GM18951 (cell line): ENCODE results near the gene DYNC1LI1.
"Not testable (repeated sequence)": the region's sequence is repeated elsewhere in the genome, so short reads cannot be mapped to it uniquely, and the experiment has no call there.

Experiments used
- POLR2A ChIP-seq: IDR thresholded peaks from 4 replicates; pipeline ENCODE4 v1.6.1; 2011; ENCODE audit warnings: mild to moderate bottlenecking; ENCODE audit not compliant: insufficient read length, insufficient read depth; ENCODE audit errors: extremely low read depth
- in situ Hi-C: fragments of 300-500 bp; cut with MboI; formaldehyde crosslinking; loops from one replicate; pipeline ENCODE4 v1.12.0; 2022; ENCODE audit warnings: low sequenced_read_pairs, mixed read lengths, inconsistent platforms; ENCODE audit not compliant: unreplicated experiment

The DYNC1LI1 gene

DNA sequence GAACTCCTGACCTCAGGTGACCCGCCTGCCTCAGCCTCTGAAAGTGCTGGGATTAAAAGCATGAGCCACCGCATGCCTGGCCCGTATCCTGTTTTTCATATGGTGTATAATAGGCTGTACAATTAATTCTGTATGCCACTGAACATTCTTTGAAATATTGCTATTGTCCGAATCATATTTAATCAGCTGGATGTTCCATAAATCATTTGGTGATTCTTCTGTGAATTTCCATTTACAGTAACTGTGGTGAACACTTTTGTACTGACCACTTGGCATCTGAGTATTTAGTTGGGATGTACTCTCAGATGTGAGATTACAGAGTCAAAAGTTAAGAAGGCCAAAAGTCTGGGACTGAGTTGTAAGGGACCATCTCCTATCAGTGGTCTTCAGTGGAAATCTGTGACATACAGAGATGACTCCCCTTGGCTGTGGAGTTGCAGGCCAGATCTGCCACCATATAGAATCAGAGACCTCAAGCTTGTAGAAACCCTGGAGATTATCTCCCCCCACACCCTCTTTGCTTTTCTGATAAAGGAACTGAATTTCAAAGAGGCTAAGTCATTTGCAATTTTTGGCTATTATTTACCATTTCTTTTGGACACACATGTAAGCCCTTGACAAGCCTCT lies 25.7 kb upstream of the DYNC1LI1 start:
- TF ChIP-seq POLR2A: no peak
- in situ Hi-C loops: no loop called here

DNA sequence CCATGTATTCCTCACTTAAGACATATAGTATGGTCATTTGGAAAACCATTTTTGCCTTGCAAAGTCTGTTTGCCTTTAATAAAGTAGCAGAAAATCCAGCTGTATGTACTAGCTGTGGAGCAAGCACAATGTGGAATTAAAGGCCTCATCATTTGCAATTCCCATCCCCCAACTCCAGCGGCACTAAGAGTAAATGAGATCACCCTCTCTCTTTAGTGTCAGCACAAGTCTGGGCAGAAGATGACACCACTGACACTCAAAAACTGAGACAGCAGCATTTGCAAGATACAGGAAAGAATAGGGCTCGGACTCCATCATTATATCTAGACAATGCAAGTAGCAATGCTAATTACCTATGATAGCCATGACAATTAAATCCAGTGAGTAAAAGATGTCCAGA lies 24.7 kb upstream of the DYNC1LI1 start:
- TF ChIP-seq POLR2A: no peak
- in situ Hi-C loops: no loop called here

DNA sequence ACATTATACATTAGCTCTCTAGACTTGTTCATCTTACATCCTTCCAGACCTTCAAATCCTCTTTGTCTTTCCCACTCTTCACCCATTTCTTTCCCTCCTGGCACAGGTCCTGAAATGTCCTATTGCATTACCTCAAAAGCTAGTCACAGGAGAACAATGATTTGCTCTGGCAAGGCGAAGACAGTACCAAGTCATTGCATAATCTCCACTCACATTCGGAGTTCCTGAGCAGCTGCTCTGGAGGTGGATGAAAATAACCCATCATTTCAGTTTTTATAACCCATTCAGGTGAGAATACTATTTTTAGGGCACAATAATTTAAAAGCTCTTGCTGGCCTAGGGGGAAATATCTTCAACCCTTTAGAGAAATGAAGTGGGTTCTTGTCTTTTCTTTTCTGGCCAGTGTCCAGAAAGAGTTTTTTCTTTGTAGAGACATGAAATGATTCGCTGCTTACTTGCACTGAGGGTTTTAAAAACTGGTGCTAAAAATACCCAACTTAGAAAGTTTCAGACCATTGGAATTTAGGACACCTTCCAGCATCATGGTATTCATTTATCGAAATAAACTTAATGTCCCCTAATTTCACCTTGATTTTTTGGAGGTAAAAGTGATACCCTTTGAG lies 23.4 kb upstream of the DYNC1LI1 start:
- no peak for TF ChIP-seq POLR2A
- in situ Hi-C loops: no loop called here

DNA sequence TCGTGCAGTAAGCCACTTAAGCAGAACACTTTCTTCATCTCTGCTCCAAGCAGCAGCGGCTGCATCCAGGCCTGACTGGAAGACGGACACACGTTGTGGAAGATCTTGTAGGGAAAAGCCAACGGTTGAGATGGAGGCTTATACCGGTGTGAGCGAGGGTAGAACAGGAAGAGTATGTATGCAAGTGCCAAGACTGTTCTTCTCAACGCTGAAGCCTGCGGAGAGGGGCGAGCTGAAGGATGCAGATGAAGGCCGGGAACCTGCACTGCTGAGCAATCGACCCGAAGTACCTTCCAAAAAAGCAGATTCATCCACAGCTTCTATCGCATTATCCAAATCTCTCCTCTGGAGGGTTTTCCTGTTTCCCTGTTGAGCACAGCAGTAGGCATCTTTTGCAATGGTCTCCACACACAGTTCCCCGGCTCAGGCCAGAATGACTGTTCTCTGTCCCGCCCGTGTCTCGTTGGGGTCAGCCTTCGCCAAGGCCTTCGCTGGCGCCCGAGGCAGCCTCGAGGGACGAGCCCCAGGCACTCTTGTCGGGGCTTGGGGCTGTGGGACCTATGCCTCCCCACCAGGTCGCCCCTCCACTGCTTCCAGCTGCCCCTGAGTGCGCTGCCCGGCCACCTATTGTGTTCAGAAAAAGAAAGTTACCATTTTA lies 22.2 kb upstream of the DYNC1LI1 start:
- no peak for TF ChIP-seq POLR2A
- in situ Hi-C loops: no loop called here

DNA sequence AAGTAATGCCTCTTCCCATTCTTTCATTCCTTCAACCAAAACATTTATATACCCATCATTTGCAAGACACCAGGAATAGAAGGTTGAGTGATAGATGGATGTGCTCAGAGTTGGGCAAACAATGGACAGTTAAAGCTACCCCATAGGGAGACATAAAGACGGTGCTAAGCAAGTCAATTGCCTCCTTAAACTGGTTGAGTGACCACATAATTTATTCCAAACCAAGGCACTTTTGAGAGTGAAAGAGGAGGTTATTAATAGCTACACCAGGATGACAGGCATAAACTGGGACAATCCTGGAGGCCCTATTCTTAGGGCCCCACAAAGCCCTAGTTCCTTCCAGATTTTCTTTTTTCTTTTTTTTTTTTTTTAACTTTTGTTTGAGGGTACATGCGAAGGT lies 21.4 kb upstream of the DYNC1LI1 start:
- in situ Hi-C loops: no loop called here
- TF ChIP-seq POLR2A: no peak

DNA sequence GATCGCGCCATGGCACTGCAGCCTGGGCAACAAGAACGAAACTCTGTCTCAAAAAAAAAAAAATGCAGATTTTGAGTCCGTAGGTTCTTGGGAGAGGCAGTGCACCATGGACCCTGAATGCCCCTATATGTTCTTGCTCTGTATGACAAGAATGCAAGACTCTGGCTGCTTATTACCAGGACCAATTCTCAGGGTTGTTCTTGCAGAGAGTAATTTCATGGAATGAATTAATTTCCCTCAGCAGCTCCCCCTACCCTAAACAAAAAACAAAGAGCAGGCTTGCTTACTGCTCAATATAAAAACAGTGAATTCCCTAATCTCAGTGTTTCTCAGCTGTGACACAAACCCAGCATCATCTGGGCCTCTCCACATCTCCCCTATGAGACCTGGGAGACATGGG lies 20.5 kb upstream of the DYNC1LI1 start:
- in situ Hi-C loops: no loop called here
- no peak for TF ChIP-seq POLR2A

DNA sequence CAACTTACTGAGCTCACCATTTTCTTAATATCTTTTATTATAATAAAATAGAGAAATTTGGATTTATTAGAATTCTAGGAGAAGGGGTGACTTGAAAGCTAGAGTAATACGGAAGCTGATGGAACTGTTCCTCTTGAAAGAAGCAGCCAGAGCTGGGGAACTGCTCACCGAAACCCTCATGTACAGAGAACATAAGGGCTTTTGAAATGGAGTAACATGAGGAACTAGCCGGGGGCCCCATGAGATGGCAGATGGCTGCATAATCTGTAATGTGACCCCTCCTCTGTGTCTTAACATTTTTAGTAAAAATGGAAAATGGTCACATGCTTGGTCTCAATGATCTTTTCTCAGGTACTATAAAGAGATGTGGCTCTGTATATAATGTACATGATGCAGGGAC lies 15.7 kb upstream of the DYNC1LI1 start:
- TF ChIP-seq POLR2A: no peak
- in situ Hi-C loops: no loop called here

DNA sequence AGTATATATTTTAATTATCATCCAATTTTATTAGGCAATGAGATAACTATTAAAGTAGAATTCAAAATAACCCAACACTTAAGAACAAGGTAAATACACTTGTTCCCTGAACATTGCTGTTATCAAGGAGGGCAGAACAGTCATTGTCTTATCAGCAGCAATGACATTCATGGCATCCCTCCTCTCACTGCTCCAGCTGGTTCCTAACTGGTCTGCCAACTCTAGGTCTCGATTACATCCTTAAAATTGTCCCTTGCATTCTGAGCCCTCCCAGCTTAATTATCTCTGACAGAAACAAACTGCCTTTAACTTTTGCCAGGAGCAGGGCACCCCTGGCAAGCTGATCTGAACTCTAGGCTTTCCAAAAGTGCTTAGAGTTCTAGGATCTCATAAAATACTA lies 14.0 kb upstream of the DYNC1LI1 start:
- in situ Hi-C loops: no loop called here
- TF ChIP-seq POLR2A: no peak

DNA sequence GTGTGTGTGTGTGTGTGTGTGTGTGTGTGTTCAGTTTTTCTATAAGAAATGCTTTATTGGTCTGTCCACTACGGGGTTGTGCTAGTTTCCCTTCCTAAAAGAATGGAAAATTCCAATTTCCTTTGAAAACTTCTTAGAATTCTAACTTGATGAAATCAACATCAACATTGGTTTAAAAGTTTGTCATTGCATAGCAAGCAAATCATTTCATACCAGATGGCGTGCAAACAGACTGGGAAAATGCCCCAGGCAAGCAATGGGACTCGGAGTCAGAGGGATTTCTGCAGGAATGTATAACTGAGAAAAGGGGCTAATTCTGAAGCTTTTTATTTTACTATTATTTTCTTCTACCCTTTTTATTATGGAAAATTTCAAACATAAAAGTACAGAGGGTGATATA lies 13.1 kb upstream of the DYNC1LI1 start:
- no peak for TF ChIP-seq POLR2A
- in situ Hi-C loops: no loop called here

DNA sequence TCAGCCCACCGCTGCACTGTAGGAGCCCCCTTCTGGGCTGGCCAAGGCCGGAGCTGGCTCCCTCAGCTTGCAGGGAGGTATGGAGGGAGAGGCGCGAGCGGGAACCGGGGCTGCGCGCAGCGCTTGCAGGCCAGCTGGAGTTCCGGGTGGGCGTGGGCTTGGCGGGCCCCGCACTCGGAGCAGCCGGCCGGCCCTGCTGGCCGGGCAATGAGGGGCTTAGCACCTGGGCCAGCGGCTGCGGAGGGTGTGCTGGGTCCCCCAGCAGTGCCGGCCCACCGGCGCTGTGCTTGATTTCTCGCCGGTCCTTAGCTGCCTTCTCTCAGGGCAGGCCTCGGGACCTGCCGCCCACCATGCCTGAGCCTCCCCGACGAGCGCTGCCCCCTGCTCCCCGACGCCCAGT lies 8.0 kb upstream of the DYNC1LI1 start:
- in situ Hi-C loops: not testable (repeated sequence)

DNA sequence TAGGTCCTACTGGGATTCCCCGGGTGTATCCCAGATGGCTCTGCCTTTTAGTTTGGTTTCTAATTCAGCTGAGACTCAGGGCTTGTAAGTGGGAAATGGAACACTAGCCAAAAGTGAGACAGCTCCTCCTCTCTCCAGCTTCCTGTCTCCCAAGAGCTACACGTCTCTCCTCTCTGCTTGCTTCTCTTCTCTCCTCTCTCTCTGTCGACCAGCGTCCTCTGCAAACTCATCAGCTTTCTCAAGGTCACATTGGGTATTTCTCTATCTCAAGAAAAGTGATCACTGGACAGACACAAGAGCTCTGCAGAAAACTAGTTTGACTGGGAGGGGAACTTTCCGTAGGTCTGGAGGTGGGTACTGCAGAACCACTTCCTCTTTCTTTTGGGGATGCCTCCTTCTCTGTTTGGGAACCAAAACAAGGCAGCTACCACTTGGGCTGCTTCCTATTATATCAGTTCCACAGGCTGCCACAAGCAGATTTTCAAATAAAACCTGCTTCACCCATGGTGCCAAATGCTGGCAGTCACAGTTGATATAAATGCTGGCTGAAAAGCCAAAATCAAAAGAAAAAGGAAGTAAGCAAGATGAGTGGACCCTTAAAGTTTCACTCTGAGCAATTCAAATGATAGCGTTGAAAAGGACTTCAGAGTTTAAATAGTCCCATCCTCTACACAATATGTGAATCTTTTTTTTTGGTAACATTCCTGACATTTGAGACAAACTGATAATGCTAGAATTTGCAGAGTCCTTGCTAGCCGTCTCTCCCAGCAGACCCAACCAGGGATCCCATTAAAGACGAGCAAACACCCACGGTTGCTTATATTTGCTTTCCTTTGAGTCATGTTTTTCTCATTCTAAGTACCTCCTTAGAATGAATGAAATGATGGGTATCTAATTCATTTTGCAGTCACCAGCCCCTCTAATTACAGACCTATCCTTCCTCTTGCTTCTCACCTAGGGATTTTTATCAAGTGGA lies 7.2 kb upstream of the DYNC1LI1 start:
- TF ChIP-seq POLR2A: no peak
- in situ Hi-C loops: no loop called here

DNA sequence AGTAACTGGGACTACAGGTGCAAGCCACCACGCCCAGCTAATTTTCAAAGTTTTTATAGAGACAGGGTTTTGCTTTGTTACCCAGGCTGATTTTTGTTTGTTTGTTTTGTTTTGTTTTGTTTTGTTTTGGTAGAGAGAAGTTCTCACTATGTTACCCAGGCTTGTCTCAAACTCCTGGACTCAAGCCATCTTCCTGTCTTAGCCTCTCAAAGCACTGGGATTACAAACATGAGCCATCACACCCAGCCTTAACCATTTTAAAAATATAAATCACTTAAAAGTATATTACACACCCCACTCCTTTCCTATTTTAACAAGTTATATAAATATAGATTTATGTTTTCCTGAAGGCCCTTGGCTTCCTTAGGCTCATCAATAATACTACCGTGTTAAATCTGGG lies 6.5 kb upstream of the DYNC1LI1 start:
- in situ Hi-C loops: no loop called here
- no peak for TF ChIP-seq POLR2A

DNA sequence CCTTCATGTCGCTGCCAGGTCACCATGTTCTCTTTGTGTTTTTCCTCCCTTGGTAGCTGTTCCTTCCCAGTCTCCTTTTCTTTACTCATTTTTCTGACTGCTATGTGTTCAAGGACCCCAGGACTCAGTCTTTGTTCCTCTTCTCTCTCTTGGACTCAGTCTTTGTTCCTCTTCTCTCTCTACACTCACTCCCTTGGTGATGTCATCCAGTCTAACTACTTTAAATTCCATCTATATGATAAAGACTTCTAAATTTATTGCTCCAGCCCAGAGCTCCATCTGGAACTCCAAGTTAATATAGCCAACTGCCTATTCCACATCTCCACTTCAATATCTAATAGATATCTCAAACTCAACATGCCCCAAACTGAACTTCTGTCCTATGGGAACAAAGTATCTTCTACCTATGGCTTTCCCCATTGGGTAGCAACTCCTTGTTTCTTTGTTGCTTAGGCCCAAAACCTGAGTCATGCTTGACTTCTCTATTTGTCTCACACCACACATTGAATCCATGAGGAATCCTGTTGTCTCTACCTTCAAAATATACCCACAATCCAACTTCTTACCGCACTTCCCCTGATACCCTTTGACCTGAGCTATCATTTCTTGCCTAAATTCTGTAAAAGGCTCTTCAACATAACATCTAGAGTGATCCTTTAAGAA lies 4.9 kb upstream of the DYNC1LI1 start:
- no peak for TF ChIP-seq POLR2A
- in situ Hi-C loops: no loop called here
